Bone marrow (tissue), 2 donors: Measurements from ENCODE around the gene BCORL1.

Experiments used
- DNase-seq, 2 donors: peaks; one replicate each; lab custom pipeline; 2025; lab: John Stamatoyannopoulos, UW

BCORL1 gene

DNA sequence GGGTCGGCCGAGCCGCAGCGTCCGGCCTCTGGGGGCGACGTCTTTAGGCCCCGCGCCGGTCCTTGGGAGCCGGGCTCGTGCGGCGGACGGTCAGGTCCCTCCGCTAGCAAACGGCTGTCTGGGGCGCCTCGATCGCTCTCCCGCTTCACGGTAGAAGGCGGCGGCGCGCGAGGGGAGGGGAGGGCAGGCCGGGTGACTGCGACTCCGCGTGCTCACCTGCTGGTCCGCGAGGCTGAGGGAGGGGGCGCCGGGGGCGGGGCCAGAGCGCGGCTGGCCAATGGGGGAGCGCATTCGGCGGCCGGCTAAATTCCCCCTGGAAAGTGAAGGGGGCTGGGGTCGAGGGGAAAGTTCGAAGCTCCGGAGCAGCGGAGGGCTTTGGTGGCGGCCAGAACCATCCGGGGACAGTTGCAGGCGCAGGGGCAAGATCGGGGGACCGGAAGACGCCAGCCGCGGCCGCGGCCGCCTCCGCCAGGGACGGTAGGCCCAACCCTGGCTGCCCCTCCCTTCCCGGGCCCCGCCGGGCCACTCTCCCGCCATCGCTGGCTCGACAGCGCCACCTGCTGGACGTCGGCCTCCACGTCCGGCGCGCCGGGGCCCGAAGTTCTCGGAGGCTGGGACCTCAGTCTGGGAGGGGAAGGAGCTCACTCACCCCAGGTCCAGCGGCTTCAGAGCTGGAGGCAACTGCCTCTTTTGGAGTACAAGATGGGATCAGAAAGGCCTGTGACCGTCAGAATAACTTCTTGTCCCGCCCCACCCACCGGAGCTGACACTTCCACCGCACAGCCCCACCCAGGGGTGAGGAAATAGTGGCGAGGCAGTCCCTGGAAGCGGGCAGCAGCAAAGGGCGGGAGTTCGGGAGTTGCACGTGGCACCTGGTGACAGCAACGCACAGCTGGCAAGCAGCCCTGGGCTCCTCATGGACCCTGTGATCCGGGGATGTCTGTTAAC lies 78.0 kb downstream of the BCORL1 start:
- DNase-seq: peak; percentile 38 to 41

GRCh38 chrX:130066975-130067615 lies 84.7 kb downstream of the BCORL1 start:
- DNase-seq: no peak

DNA sequence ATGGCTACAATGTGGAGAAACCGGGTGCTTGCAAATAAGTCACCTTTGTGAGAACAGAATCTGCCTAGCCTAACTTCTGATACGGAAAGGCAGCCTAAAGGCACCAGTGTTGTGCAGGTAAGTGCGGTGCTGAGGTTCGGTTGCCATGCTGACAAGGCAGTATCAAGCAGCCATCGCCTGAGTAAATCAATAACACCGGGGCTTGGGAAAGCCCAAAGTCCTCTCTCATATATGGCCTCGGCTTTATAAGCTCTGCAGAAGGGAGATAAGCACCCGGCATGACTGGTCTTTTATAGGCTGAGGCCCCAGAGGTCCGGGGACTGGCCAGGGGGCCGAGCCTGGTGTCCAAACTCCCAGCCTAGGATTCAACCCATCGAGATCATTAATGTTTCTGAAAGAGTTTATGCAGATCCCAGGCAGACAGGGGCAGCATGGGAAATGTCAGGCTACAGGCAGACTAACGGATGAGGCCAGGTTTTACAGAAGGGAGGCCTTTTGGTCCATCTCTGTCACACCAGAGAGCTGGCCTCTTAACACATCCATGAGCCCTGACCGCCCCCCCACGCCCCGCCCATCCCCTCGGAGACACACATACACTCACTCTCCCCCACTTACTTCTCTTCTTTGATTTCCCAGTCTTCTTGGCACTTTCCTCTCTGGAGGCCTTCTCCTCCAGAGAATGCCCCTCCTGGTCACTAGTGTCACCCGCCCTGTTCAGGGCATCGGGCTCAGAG lies 89.3 kb downstream of the BCORL1 start:
- DNase-seq: no peak

GRCh38 chrX:130072345-130072740 lies 89.9 kb downstream of the BCORL1 start:
- no peak for DNase-seq

DNA sequence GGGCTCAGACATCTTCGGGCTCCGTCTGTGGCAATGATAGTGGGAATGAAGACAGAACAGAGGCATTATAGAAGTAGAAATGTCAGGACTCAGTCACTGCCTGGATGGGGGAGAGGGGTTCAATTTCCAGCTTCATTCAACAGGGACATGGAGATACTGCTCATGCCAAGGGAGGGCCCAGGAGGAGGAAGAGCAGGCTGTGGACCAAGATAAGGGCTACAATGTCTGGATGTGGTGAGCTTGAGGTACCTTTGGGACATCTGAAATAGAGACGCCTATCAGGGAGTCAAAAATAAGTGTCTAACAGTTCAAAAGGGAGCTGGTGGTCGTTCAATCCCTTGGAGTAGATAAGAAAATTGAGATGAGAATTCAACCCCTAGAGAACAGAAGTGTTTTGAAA lies 93.3 kb downstream of the BCORL1 start:
- DNase-seq: no peak

- peak; percentile 0 to 46 for DNase-seq
Observed at GRCh38 chrX:130079824-130080406, 97.5 kb downstream of the BCORL1 start.

- no peak for DNase-seq
Observed at GRCh38 chrX:130080791-130081367, 98.4 kb downstream of the BCORL1 start.

GRCh38 chrX:130081421-130082045 lies 99.1 kb downstream of the BCORL1 start:
- DNase-seq: no peak

DNA sequence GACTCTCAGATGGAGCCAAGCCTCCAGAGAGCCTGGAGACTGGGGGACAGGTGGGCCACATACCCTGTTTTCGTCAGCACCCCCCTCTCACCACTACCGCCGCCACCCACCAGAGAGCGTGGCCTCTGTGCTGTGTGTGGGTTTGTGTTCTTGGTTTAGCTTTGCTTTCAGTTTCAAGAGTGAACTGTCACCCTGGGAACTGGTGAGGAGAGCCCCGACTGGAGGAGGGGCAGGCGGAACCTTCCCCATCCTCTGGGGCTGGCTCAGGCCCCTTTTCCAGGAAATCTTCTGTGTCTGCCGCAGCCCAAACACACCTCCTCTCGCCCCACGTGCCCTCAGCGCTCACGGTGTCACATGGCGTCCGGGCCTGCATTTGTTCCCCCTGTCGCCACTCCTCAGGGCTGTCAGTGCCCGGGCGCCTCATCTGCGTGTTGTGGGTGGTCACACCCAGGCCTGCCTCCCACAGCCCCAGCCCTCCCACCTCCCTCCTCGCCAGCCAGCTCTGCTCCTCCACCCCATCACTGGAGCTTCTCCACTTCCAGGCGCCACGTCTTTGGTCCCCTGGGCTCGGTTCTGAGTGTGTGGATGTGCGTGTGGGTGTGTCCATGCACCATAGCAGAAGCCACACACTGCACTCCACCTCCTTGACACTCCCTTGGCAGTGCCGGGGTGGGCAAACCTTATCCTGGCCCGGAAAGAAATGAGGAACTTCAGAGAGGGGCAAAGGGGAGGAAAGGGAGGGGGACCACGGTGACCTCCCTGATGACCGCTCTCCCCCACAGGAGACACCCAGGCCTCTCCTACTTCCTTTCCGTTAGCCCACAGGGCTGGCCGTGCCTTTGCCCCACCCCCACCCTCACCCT lies 100.0 kb downstream of the BCORL1 start:
- peak; percentile 27 to 56 for DNase-seq

DNA sequence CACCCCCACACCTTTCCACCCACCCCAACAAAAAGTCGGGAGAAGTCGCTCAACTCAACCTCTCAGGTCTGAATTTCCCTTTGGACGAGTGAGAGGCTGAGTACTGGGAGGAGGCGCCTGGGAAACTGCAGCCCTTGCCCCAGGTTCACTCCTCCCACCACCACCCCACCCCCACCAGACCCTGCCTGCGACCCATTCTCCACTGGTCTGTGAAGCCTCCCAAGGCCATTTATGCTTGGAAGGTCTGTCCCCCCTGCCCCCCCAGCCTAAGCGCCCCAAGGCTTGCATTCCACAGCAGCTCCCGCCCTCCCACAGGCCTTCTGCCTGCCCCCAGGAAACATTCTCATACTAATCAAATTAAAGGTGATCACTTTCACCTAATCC lies 100.7 kb downstream of the BCORL1 start:
- DNase-seq: no peak

- peak in 1 of 2 donors; percentile 1 for DNase-seq
Observed at GRCh38 chrX:130083656-130084382, 101.4 kb downstream of the BCORL1 start.

DNA sequence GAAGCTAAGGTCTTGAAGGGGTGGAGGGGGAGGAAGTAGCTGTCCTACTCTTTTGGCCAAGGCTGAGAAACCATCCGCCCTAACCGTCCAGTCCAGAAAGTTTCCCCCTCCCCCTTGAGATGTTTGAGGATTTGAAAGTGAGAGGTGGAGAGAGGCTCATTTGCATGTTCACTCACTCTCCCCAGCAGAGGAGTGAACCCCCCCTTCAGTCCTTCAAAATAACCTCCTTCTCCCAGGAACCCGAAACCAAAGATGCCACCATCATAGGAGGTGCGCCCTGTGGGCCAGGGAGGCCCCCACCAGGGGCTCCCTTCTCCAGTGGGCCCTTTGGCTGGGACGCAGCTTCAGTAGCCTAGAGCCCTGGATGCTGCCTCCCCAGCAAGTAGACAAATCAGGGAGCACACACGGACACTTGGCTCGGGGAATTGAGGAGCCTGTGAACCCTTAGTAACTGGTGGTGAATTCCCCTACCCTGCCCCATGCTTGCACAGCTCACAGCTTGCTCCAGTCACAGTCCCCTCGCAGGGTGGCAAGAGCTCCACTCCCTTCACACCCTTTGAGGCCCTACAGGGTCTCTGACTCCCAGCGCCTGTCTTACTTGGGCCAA lies 102.3 kb downstream of the BCORL1 start:
- peak in 1 of 2 donors; percentile 3 for DNase-seq

GRCh38 chrX:130085551-130086446 lies 103.4 kb downstream of the BCORL1 start:
- DNase-seq: no peak

- DNase-seq: peak; percentile 6 to 72
Observed at GRCh38 chrX:130086447-130087206, 104.2 kb downstream of the BCORL1 start.

DNA sequence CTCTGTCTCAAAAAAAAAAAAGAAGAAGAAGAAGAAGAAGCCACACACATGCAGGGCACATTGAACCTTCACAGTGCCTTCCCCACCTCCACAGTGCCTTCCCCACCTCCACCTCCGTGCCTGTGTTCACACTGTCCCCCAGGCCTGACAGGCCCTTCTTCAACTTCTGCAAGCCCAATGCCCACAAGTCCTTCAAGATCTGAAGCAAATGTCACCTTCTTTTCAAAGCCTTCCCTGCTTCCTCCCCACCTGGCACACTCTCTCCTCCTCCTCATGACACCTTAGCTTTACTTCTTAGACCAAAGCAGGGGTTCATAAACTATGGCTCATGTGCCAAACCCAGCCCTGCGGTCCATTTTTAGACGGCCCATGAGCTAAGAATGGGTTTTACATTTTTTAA lies 107.9 kb downstream of the BCORL1 start:
- no peak for DNase-seq

GRCh38 chrX:130091980-130092522 lies 109.6 kb downstream of the BCORL1 start:
- peak; percentile 14 to 81 for DNase-seq

- DNase-seq: no peak
Observed at GRCh38 chrX:130093271-130093670, 110.8 kb downstream of the BCORL1 start.
